Large intestine (tissue), 3 donors: ENCODE data around the gene CACNA1A. TPM values are rescaled to one million over a fixed set of nuclear protein-coding genes. Genes with fewer than 3 reads are reported as not detected.
"Not testable (repeated sequence)": the region's sequence is repeated elsewhere in the genome, so short reads cannot be mapped to it uniquely, and the experiment has no call there.

ENCODE experiments used
- DNase-seq, 2 donors: peaks; one replicate each; pipeline versions ENCODE4 v3.0.0 to v3.0.0-alpha.2; 2013
- H3K27ac ChIP-seq: one replicate; pipeline ENCODE4 v1.5.1; 2013; ENCODE audit warnings: low read length
- H3K27me3 ChIP-seq: 2 replicates; pipeline ENCODE4 v1.6.1; 2013; ENCODE audit warnings: low read length; ENCODE audit not compliant: control insufficient read depth, insufficient read depth
- H3K36me3 ChIP-seq: 2 replicates; pipeline ENCODE4 v1.6.1; 2013; ENCODE audit warnings: low read length; ENCODE audit not compliant: control insufficient read depth, insufficient read depth
- H3K4me1 ChIP-seq: one replicate; pipeline ENCODE4 v1.6.1; 2013; ENCODE audit warnings: low read length; ENCODE audit not compliant: control insufficient read depth, insufficient read depth
- H3K4me3 ChIP-seq: one replicate; pipeline ENCODE4 v1.5.1; 2013; ENCODE audit warnings: low read length
- H3K9me3 ChIP-seq: one replicate; pipeline ENCODE4 v1.6.1; 2013; ENCODE audit warnings: mild to moderate bottlenecking, low read depth, low read length, moderate library complexity; ENCODE audit not compliant: control insufficient read depth
- WGBS: methylation state at CpG from one replicate; pipeline ENCODE4 v1.1.5; 2013; ENCODE audit warnings: low lambda C conversion rate; ENCODE audit not compliant: insufficient coverage; 5-methylcytosine and 5-hydroxymethylcytosine counted together
- polyA plus RNA-seq: library from polyadenylated mRNA; unstranded; fragments of 120-200 nt; gene quantifications from one replicate; pipeline ENCODE4 v1.2.1, GENCODE V29; 2013

The CACNA1A gene
- polyA plus RNA-seq, 1 donor: 14.8 TPM

DNA sequence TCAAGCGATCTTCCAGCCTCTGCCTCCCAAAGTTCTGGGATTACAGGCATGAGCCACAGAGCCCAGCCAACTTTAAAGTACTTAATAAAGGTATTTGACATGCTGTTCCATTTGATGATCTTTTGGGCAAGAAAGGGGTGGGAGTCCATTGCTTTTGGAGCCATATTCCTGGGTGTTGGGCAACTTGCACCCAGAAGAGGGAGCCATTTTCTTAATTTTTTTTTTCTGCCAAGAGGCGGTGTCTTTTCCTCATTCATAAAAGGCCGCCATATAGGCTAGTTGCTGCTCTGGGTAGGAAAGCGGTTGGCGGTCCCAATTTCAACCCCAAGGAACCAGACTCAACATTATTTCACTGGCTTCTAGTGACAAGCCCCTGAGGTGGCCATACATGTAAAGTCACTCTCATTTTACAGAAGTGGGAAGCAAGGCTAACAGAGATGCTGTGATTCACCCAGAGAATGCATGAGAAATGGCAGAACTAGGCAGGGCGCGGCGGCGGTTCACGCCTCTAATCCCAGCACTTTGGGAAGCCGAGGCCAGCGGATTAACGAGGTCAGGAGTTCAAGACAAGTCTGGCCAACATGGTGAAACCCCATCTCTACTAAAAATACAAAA lies 139.6 kb downstream of the CACNA1A start:
- H3K9me3 ChIP-seq: no peaks in the 10 kb centered on the region
- DNase-seq: no peak
- no peaks in the 10 kb centered on the region for H3K36me3 ChIP-seq
- no peak overlapping the region for H3K27ac ChIP-seq
- H3K4me3 ChIP-seq: no peak overlapping the region
- no CpG with 5 or more reads among the region's 13 CpGs for WGBS
- no peaks in the 10 kb centered on the region for H3K27me3 ChIP-seq
- H3K4me1 ChIP-seq: no peaks in the 10 kb centered on the region

DNA sequence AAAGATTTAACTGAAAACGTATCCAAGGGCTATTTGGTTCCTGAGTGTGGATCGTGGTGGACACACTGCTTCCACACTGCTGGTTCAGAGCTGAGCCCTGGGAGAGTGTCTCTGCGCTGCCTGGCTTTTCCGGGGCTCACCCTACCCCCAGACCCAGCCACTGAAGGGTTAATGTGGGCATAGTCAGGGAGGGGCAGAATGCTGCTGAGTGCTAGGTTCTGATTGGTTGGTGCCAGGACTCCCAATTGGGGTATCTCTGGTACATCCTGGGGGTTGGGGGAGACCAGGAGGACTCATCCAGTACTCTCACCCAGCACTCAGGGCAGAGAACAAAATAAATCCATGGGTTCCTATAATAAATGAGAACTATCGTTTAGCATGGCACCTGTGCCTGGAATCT lies 142.3 kb downstream of the CACNA1A start:
- WGBS: 67% methylated on average over 1 of the region's 5 CpGs
- no peak overlapping the region for H3K4me3 ChIP-seq
- DNase-seq: no peak
- no peaks in the 10 kb centered on the region for H3K27me3 ChIP-seq
- no peaks in the 10 kb centered on the region for H3K4me1 ChIP-seq
- H3K36me3 ChIP-seq: no peaks in the 10 kb centered on the region
- no peaks in the 10 kb centered on the region for H3K9me3 ChIP-seq
- H3K27ac ChIP-seq: no peak overlapping the region

DNA sequence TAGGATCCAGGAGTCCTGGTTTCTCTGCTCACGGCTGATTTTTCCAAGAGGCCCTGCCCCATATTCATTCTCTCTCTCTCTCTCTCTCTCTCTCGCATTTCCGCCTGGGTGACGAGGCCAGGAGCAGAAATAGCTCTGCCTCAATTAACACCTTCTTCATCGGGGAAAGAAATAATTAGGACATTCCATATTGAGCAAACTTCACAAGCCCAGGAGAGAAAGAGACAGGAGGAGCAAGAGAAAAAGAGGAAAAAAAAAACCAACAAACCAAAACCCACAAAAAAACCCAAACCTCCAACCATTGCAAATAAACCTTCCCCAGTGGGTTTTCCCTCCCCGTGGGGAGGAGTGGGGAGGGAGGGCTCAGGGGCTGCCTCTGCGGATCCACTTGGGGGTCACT lies 143.0 kb downstream of the CACNA1A start:
- H3K4me1 ChIP-seq: no peaks in the 10 kb centered on the region
- H3K9me3 ChIP-seq: no peaks in the 10 kb centered on the region
- H3K4me3 ChIP-seq: no peak overlapping the region
- no peaks in the 10 kb centered on the region for H3K36me3 ChIP-seq
- WGBS: 50% methylated on average over 1 of the region's 7 CpGs
- H3K27me3 ChIP-seq: no peaks in the 10 kb centered on the region
- DNase-seq: no peak
- H3K27ac ChIP-seq: no peak overlapping the region

DNA sequence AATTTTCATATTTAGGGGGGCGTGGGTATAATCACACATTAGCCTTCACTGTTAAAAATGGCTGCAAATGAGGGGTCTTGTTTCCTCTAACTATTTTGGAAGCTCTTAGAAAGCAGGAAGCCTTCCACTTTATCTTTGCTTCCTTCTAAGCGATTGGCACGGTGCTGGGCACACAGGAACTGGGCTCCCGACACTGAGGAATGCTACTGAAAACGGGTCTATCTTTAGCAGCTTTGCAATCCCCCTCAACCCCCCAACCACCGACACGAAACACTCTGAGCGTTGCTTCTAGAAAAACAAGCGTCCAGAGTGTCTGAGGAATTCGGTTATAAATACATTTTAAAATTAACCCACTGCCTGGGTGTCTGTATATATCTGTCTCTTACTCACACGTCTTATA lies 143.6 kb downstream of the CACNA1A start:
- no CpG with 5 or more reads among the region's 11 CpGs for WGBS
- H3K36me3 ChIP-seq: no peaks in the 10 kb centered on the region
- no peak for DNase-seq

DNA sequence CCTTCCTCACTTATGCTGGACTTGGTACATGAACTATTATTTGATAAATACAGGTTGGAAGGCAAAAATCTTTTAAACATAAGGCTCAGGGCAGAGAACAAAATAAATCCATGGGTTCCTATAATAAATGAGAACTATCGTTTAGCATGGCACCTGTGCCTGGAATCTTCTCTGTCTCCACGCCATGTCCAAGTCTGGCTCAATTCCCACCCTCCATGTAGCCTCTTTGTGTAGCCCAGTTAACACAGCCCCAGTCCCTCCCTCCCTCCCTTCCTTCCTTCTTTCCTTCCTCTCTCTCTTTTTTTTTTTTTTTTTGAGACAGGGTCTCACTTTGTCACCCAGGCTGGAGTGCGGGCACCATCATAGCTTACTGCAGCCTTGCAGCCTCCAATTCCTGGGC lies 144.6 kb downstream of the CACNA1A start:
- H3K9me3 ChIP-seq: not testable (repeated sequence)

More for the DNA sequence above, 143.6 kb downstream of the CACNA1A start:
- no peak overlapping the region for H3K4me3 ChIP-seq
- no peaks in the 10 kb centered on the region for H3K4me1 ChIP-seq
- no peaks in the 10 kb centered on the region for H3K27me3 ChIP-seq
- H3K9me3 ChIP-seq: no peaks in the 10 kb centered on the region
- no peak overlapping the region for H3K27ac ChIP-seq

DNA sequence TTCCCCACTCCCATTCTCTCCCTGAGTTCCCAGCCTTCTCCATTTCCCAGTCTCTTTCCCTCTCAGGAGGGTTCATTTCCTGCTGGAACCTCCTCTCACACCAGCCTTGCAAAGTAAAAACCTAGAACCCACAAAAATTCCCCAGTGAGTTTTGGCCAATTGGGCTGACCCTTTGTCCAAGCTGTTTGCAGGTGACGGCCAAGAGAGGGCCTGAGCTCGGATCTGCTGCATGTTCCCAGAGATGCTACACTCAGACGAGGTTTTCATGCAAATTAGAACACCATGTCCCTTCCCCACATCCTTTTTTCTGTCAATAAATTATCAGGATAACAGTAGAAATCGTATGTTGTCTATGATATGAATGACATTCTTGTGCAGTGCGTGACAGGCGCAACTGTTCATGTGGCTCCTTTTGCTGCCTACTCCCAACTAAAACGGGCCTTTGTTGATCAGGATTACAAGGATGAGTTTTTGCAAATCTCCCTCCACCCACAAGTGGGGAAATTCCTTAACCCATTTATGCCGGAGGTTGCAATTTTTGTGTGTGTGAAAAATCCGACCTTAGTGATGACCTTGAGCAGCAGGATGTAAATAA lies 149.5 kb downstream of the CACNA1A start:
- 40% methylated on average over 1 of the region's 9 CpGs for WGBS
- H3K27ac ChIP-seq: no peak overlapping the region
- no peak for DNase-seq
- no peaks in the 10 kb centered on the region for H3K36me3 ChIP-seq
- H3K9me3 ChIP-seq: no peaks in the 10 kb centered on the region
- no peaks in the 10 kb centered on the region for H3K27me3 ChIP-seq
- no peak overlapping the region for H3K4me3 ChIP-seq
- H3K4me1 ChIP-seq: no peaks in the 10 kb centered on the region

More for the DNA sequence above, 144.6 kb downstream of the CACNA1A start:
- not testable (repeated sequence) for H3K4me3 ChIP-seq, H3K27me3 ChIP-seq, H3K4me1 ChIP-seq, H3K36me3 ChIP-seq, DNase-seq, H3K27ac ChIP-seq
- WGBS: no CpG with 5 or more reads among the region's 3 CpGs

DNA sequence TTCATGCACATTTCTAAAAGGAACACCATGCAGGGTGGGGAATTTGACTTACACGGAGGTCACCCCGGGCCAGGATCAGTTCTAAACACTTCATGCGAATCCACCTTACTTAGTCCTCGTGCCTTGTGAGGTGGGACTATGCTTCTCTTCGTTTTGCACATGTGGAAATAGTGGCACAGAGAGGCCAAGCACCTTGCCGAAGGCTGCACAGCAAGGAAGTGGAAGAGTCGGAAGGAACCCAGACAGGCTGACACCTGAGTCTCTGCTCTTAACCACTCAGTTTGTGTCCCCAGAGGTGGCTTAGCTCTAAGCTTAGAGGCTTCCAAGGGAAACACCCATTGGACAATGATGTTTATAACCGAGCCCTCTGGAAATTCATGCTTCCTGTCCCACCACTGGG lies 150.1 kb downstream of the CACNA1A start:
- H3K4me3 ChIP-seq: no peak overlapping the region
- DNase-seq: no peak
- H3K27me3 ChIP-seq: no peaks in the 10 kb centered on the region
- H3K36me3 ChIP-seq: no peaks in the 10 kb centered on the region
- WGBS: no CpG with 5 or more reads among the region's 8 CpGs
- H3K9me3 ChIP-seq: no peaks in the 10 kb centered on the region
- H3K4me1 ChIP-seq: no peaks in the 10 kb centered on the region
- no peak overlapping the region for H3K27ac ChIP-seq

DNA sequence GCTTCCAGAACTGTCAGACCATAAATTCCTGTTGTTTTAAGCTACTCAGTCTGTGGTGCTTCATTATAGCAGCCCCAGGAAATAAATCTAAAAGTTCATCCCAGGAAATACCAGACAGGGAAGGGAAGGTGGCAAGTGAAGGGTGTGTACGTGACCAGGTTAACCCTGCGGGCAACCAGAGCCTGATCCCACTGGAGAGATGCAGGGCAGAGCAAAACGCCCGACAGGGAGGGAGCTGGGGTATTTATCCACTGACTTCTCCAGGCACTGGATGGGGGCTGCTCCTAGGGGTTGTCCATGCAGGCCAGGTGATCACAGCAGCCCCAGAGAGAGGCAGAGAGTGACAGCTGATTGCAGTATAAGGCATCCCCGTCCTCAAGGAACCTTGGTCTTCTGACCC lies 150.9 kb downstream of the CACNA1A start:
- H3K4me3 ChIP-seq: no peak overlapping the region
- no peaks in the 10 kb centered on the region for H3K27me3 ChIP-seq
- no peaks in the 10 kb centered on the region for H3K36me3 ChIP-seq
- no CpG with 5 or more reads among the region's 5 CpGs for WGBS
- no peaks in the 10 kb centered on the region for H3K9me3 ChIP-seq
- no peak for DNase-seq
- no peak overlapping the region for H3K27ac ChIP-seq
- no peaks in the 10 kb centered on the region for H3K4me1 ChIP-seq

DNA sequence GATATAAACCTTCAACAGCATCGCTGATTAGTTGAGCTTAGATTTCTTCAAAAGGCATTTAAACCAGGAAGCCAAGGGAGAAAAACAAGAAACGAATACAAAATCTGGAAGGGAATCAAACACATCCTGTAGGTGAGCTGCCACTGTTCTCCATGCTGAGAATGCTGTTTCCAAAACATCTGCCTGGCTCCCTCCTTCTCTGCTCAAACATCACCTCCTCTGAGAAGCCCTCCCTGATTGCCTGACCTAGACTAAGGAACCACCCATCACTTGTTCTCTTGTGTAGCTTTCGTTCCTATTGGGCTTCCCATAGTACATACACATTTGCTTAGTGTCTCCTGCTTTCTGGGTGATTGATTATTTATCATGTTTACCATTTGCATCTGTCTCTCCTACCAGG lies 152.7 kb downstream of the CACNA1A start:
- Histone ChIP-seq H3K4me1 (no peaks in the 10 kb centered on the region), H3K36me3 (no peaks in the 10 kb centered on the region), H3K4me3 (no peak overlapping the region), H3K9me3 (no peaks in the 10 kb centered on the region), H3K27ac (no peak overlapping the region), H3K27me3 (no peaks in the 10 kb centered on the region)
- 40% methylated on average over 1 of the region's 3 CpGs for WGBS
- DNase-seq: no peak

DNA sequence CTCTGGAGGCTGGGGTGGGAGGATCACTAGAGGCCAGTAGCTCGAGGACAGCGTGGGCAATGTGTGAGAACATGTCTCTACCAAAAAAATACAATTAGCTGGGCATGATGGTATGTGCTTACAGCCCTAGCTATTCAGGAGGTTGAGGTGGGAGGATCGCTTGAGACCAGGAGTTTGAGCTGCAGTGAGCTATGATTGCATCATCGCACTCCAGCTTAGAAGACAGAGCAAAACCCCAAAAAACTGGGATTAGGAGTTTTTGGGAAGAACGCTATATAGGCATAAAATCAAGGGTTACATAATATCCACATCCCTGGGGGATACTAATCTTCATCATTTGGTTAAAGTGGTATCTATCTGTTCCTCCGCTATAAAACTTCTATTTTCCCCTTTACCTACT lies 155.5 kb downstream of the CACNA1A start:
- Histone ChIP-seq H3K4me3 (no peak overlapping the region), H3K4me1 (no peaks in the 10 kb centered on the region), H3K9me3 (no peaks in the 10 kb centered on the region), H3K27ac (no peak overlapping the region), H3K36me3 (no peaks in the 10 kb centered on the region), H3K27me3 (no peaks in the 10 kb centered on the region)
- no peak for DNase-seq
- WGBS: no CpG with 5 or more reads among the region's 6 CpGs

DNA sequence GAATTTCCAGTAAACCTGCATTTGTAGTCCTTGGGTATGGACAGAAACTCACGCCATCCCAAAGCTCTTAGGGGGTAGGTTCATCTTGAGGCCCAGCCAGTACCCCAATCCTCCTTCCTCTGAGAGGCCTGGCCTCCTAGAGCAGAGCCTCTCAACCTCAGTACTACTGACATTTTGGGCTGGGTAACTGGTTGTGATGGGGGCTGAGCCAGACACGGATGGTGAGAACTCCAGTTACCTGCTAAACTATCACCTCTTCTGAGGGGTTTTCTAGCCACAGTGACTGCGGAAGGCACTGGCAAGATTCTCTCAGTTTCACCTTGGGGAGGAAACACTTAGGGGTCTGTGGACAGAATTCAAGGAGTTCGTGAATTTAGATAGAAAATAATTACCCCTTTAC lies 156.2 kb downstream of the CACNA1A start:
- no peak overlapping the region for H3K27ac ChIP-seq
- no peaks in the 10 kb centered on the region for H3K36me3 ChIP-seq
- H3K4me3 ChIP-seq: no peak overlapping the region
- no peak for DNase-seq
- H3K27me3 ChIP-seq: no peaks in the 10 kb centered on the region
- no peaks in the 10 kb centered on the region for H3K4me1 ChIP-seq
- WGBS: no CpG with 5 or more reads among the region's 4 CpGs
- H3K9me3 ChIP-seq: no peaks in the 10 kb centered on the region
